Measurements from ENCODE around the gene ARL9.

ARL9 gene

DNA sequence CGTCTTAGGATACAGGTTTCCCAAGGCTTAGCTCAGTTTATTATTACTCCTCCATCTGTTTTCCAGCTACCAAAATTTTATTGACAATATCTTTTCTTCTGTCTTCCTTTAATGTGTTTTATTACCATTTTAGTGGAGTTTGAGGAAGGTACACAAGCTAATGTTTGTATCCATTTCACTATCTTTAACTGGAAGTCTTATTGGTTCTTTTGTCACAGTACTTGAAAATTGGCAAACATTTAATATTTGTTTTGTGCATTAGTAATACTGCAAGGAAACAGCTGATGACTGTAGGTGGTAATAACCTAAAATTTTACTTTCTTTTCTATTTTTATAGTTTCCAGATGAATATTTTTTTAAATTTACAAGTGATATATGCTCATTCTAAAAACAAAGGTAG, 9.3 kb upstream of the ARL9 start:
- Histone ChIP-seq H3K27me3 (ENCODE audit: insufficient read depth, poor library complexity, severe bottlenecking) (no peaks in the 10 kb centered on the region), H3K4me3 (replicated peaks; ENCODE audit: insufficient read depth, low read length) (no peak overlapping the region), H3K27ac (replicated peaks) (no peak overlapping the region)
- DNase-seq (ENCODE audit: low read depth in 1 of 2, low spot score in 1 of 2): no peak
- TF ChIP-seq GABPA (IDR thresholded peaks at IDR 0.05; ENCODE audit: low read depth) (no peak), SPI1 (IDR thresholded peaks at IDR 0.05; ENCODE audit: borderline replicate concordance, low read depth) (no peak)
- TF ChIP-seq, protein P1, sequence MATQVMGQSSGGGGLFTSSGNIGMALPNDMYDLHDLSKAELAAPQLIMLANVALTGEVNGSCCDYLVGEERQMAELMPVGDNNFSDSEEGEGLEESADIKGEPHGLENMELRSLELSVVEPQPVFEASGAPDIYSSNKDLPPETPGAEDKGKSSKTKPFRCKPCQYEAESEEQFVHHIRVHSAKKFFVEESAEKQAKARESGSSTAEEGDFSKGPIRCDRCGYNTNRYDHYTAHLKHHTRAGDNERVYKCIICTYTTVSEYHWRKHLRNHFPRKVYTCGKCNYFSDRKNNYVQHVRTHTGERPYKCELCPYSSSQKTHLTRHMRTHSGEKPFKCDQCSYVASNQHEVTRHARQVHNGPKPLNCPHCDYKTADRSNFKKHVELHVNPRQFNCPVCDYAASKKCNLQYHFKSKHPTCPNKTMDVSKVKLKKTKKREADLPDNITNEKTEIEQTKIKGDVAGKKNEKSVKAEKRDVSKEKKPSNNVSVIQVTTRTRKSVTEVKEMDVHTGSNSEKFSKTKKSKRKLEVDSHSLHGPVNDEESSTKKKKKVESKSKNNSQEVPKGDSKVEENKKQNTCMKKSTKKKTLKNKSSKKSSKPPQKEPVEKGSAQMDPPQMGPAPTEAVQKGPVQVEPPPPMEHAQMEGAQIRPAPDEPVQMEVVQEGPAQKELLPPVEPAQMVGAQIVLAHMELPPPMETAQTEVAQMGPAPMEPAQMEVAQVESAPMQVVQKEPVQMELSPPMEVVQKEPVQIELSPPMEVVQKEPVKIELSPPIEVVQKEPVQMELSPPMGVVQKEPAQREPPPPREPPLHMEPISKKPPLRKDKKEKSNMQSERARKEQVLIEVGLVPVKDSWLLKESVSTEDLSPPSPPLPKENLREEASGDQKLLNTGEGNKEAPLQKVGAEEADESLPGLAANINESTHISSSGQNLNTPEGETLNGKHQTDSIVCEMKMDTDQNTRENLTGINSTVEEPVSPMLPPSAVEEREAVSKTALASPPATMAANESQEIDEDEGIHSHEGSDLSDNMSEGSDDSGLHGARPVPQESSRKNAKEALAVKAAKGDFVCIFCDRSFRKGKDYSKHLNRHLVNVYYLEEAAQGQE (IDR thresholded peaks at IDR 0.05; ENCODE audit: insufficient replicate concordance, low read depth): no peak
- TF ChIP-seq, protein P2, sequence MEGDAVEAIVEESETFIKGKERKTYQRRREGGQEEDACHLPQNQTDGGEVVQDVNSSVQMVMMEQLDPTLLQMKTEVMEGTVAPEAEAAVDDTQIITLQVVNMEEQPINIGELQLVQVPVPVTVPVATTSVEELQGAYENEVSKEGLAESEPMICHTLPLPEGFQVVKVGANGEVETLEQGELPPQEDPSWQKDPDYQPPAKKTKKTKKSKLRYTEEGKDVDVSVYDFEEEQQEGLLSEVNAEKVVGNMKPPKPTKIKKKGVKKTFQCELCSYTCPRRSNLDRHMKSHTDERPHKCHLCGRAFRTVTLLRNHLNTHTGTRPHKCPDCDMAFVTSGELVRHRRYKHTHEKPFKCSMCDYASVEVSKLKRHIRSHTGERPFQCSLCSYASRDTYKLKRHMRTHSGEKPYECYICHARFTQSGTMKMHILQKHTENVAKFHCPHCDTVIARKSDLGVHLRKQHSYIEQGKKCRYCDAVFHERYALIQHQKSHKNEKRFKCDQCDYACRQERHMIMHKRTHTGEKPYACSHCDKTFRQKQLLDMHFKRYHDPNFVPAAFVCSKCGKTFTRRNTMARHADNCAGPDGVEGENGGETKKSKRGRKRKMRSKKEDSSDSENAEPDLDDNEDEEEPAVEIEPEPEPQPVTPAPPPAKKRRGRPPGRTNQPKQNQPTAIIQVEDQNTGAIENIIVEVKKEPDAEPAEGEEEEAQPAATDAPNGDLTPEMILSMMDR (IDR thresholded peaks at IDR 0.05; ENCODE audit: insufficient read depth, low read length): no peak

DNA sequence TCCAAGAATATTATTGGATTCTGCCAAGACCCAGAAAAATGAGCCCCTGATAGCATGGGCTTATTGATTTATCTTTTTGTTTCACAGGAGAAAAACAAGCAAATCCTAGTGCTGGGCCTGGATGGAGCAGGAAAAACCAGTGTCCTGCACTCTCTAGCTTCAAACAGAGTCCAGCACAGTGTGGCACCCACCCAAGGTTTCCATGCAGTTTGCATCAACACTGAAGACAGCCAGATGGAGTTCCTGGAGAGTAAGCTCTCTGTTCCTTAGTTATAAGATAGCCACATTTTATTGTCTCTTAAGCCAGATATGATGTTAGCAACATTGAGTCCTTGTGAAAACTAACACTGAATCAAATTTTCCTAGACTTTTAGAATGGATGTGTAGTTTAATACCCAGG, 5.5 kb downstream of the ARL9 start:
- no peak overlapping the region for H3K27ac ChIP-seq (replicated peaks)
- no peak for DNase-seq (ENCODE audit: low read depth in 1 of 2, low spot score in 1 of 2)
- H3K27me3 ChIP-seq (ENCODE audit: insufficient read depth, poor library complexity, severe bottlenecking): no peaks in the 10 kb centered on the region
- H3K4me3 ChIP-seq (replicated peaks; ENCODE audit: insufficient read depth, low read length): no peak overlapping the region
- TF ChIP-seq, protein P1 (IDR thresholded peaks at IDR 0.05; ENCODE audit: insufficient replicate concordance, low read depth): no peak
- TF ChIP-seq SPI1 (IDR thresholded peaks at IDR 0.05; ENCODE audit: borderline replicate concordance, low read depth): no peak
- TF ChIP-seq GABPA (IDR thresholded peaks at IDR 0.05; ENCODE audit: low read depth): no peak
- no peak for TF ChIP-seq POLR2AphosphoS5 (IDR thresholded peaks at IDR 0.05; ENCODE audit: low read depth)
- TF ChIP-seq, protein P2 (IDR thresholded peaks at IDR 0.05; ENCODE audit: insufficient read depth, low read length): no peak

DNA sequence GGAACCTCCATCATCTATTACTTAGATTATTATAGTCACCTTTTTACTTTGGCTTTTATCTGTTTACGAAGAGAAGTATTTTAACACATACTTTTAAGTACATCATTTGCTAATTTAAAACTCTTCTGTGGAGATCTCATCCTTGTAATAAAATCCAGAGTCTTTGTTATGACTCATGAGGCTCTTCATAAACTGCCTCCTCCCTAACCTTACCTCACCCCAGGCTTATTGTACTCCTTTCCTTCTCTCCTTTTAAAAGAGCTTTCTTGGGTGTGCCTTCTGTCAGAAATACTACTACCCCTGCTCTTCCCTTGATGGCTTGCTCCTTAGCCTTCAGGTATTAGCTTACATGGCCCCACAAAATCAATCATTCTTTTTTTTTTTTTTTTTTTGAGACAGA, 6.6 kb downstream of the ARL9 start:
- DNase-seq (ENCODE audit: low read depth in 1 of 2, low spot score in 1 of 2): no peak
- TF ChIP-seq GABPA (IDR thresholded peaks at IDR 0.05; ENCODE audit: low read depth): no peak
- TF ChIP-seq, protein P1 (IDR thresholded peaks at IDR 0.05; ENCODE audit: insufficient replicate concordance, low read depth): no peak
- no peak overlapping the region for H3K27ac ChIP-seq (replicated peaks)
- no peaks in the 10 kb centered on the region for H3K27me3 ChIP-seq (ENCODE audit: insufficient read depth, poor library complexity, severe bottlenecking)
- no peak overlapping the region for H3K4me3 ChIP-seq (replicated peaks; ENCODE audit: insufficient read depth, low read length)

DNA sequence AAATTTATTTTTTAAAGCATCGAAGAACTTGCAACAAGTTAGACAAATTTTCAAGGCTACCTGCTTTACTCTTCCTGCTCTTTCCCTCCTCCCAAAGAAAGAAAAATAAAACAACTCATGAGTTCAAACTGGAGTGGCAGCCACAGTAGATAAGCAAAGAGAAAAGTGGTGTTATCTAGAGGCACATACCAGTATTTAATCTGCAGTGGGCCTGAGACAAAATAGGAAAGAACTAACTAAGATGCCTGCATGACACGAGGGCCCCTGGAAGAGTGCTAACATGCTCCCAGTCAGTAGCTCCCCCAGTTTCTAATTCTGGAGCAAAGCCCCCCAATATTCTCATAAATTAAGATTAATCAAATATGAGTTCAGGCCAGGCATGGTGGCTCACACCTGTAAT, 7.9 kb downstream of the ARL9 start:
- Histone ChIP-seq H3K27me3 (ENCODE audit: insufficient read depth, poor library complexity, severe bottlenecking) (no peaks in the 10 kb centered on the region), H3K27ac (replicated peaks) (no peak overlapping the region), H3K4me3 (replicated peaks; ENCODE audit: insufficient read depth, low read length) (no peak overlapping the region)
- TF ChIP-seq, protein P2 (IDR thresholded peaks at IDR 0.05; ENCODE audit: insufficient read depth, low read length): no peak
- TF ChIP-seq SPI1 (IDR thresholded peaks at IDR 0.05; ENCODE audit: borderline replicate concordance, low read depth) (no peak), GABPA (IDR thresholded peaks at IDR 0.05; ENCODE audit: low read depth) (no peak), POLR2AphosphoS5 (IDR thresholded peaks at IDR 0.05; ENCODE audit: low read depth) (no peak)
- TF ChIP-seq, protein P1 (IDR thresholded peaks at IDR 0.05; ENCODE audit: insufficient replicate concordance, low read depth): no peak
- no peak for DNase-seq (ENCODE audit: low read depth in 1 of 2, low spot score in 1 of 2)

Data from HL-60 (cell line).